CD14-positive monocyte (primary cell): ENCODE data around the gene F10. TPM values are rescaled to one million over a fixed set of nuclear protein-coding genes. Genes with fewer than 3 reads are reported as not detected.

ENCODE experiments used
- DNase-seq, 3 donors: peaks; one replicate each; pipeline ENCODE4 v3.0.0-alpha.2; 2011 to 2022
- H2AFZ ChIP-seq: 2 replicates; pipeline ENCODE4 v1.6.0; 2012; ENCODE audit warnings: mild to moderate bottlenecking, low read depth, low read length, inconsistent platforms; ENCODE audit not compliant: insufficient read depth, poor library complexity, severe bottlenecking
- H3K27ac ChIP-seq, 2 donors: 1 replicate in 1 of 2; 2 replicates in 1 of 2; pipeline ENCODE4 v1.5.1; 2012 to 2013; ENCODE audit warnings: low read length in 2 of 2, control low read depth in 1 of 2, inconsistent platforms in 1 of 2, low read depth in 1 of 2, mild to moderate bottlenecking in 1 of 2
- H3K27me3 ChIP-seq, 2 donors: one replicate each; pipeline versions ENCODE4 v1.6.0 to v1.6.1; 2011 to 2013; ENCODE audit warnings: low read length in 2 of 2; ENCODE audit not compliant: control insufficient read depth in 2 of 2, insufficient read depth in 2 of 2
- H3K36me3 ChIP-seq, 2 donors: replicated peaks in 1 of 2; 1 replicate in 1 of 2; 2 replicates in 1 of 2; pipeline versions ENCODE4 v1.5.1 to v1.6.1; 2012 to 2013; ENCODE audit warnings: low read length in 2 of 2, control low read depth in 1 of 2, inconsistent platforms in 1 of 2, mild to moderate bottlenecking in 1 of 2; ENCODE audit not compliant: insufficient read depth in 2 of 2, control insufficient read depth in 1 of 2
- H3K4me1 ChIP-seq, 2 donors: 1 replicate in 1 of 2; 2 replicates in 1 of 2; pipeline versions ENCODE4 v1.5.1 to v1.6.1; 2012 to 2013; ENCODE audit warnings: low read length in 2 of 2, control low read depth in 1 of 2, inconsistent platforms in 1 of 2, mild to moderate bottlenecking in 1 of 2, moderate library complexity in 1 of 2; ENCODE audit not compliant: insufficient read depth in 2 of 2, control insufficient read depth in 1 of 2
- H3K4me2 ChIP-seq: replicated peaks from 2 replicates; pipeline ENCODE3; 2012; ENCODE audit warnings: low read length, moderate library complexity, mild to moderate bottlenecking; ENCODE audit not compliant: poor library complexity, severe bottlenecking; ENCODE audit errors: extremely low read depth
- H3K4me3 ChIP-seq, 3 experiments: fragments of 200-600 bp in 1 of 3; sonication (generic) in 1 of 3; replicated peaks in 1 of 3; 1 replicate in 2 of 3; 2 replicates in 1 of 3; pipeline ENCODE4 v1.5.1; 2011 to 2013; ENCODE audit warnings: low read length in 3 of 3, mild to moderate bottlenecking in 3 of 3, control low read depth in 2 of 3, low read depth in 2 of 3, inconsistent platforms in 1 of 3, moderate library complexity in 1 of 3
- H3K79me2 ChIP-seq: 2 replicates; pipeline ENCODE4 v1.6.0; 2012; ENCODE audit warnings: mild to moderate bottlenecking, control low read depth, inconsistent platforms, low read length, moderate library complexity; ENCODE audit not compliant: insufficient read depth
- H3K9ac ChIP-seq: 2 replicates; pipeline ENCODE4 v1.6.0; 2017; ENCODE audit warnings: low read length, mild to moderate bottlenecking; ENCODE audit not compliant: insufficient read depth, poor library complexity, severe bottlenecking
- H3K9me3 ChIP-seq, 2 donors: replicated peaks in 1 of 2; 1 replicate in 1 of 2; 2 replicates in 1 of 2; pipeline versions ENCODE4 v1.5.1 to v1.6.1; 2012 to 2013; ENCODE audit warnings: low read length in 2 of 2, control low read depth in 1 of 2; ENCODE audit not compliant: control insufficient read depth in 1 of 2, insufficient read depth in 1 of 2
- H4K20me1 ChIP-seq: 2 replicates; pipeline ENCODE4 v1.6.0; 2012; ENCODE audit warnings: mild to moderate bottlenecking, low read length, control low read depth, moderate library complexity; ENCODE audit not compliant: insufficient read depth
- H3K27ac Mint-ChIP-seq, 7 donors: one replicate each; pipeline ENCODE4 v1.8.0; 2020; ENCODE audit warnings: mild to moderate bottlenecking in 7 of 7, mixed read lengths in 7 of 7, moderate library complexity in 6 of 7, inconsistent platforms in 2 of 7
- H3K27me3 Mint-ChIP-seq, 3 donors: one replicate each; pipeline ENCODE4 v1.8.0; 2021 to 2022; ENCODE audit warnings: low read depth in 3 of 3, mild to moderate bottlenecking in 3 of 3, mixed read lengths in 3 of 3, moderate library complexity in 3 of 3, inconsistent platforms in 1 of 3
- H3K36me3 Mint-ChIP-seq, 2 donors: one replicate each; pipeline ENCODE4 v1.8.0; 2020; ENCODE audit warnings: mixed read lengths in 2 of 2, inconsistent platforms in 1 of 2, mild to moderate bottlenecking in 1 of 2
- H3K4me1 Mint-ChIP-seq: one replicate; pipeline ENCODE4 v1.8.0; 2020; ENCODE audit warnings: mild to moderate bottlenecking, mixed read lengths
- H3K4me3 Mint-ChIP-seq, 2 donors: one replicate each; pipeline ENCODE4 v1.8.0; 2020; ENCODE audit warnings: mild to moderate bottlenecking in 2 of 2, mixed read lengths in 2 of 2, moderate library complexity in 1 of 2
- H3K9me3 Mint-ChIP-seq, 7 donors: one replicate each; pipeline ENCODE4 v1.8.0; 2020 to 2022; ENCODE audit warnings: mixed read lengths in 7 of 7, mild to moderate bottlenecking in 6 of 7, moderate library complexity in 6 of 7, inconsistent platforms in 2 of 7
- WGBS: methylation state at CpG from one replicate; pipeline ENCODE4 v1.1.5; 2013; ENCODE audit warnings: missing lambda C conversion rate; ENCODE audit not compliant: insufficient coverage; 5-methylcytosine and 5-hydroxymethylcytosine counted together
- intact Hi-C, 2 donors: fragments of 100-400 bp; cut with micrococcal nuclease; formaldehyde crosslinking; loops; one replicate each; pipeline versions ENCODE4 v1.15.0 to v1.15.1; 2023
- polyA plus RNA-seq, 3 donors: library from polyadenylated mRNA; depleted of rRNA in 1 of 3; unstranded in 2 of 3; stranded (reverse) in 1 of 3; fragments of 300-500 nt in 2 of 3; fragments of >200 nt in 1 of 3; fragmentation: Illumina TruSeq in 2 of 3; gene quantifications; 1 replicate in 2 of 3; 2 replicates in 1 of 3; pipeline ENCODE4 v1.2.3, GENCODE V29; 2012 to 2021
- TF ChIP-seq, protein P1 (sequence below): fragments of 200-600 bp; IDR thresholded peaks from one replicate; pipeline ENCODE4 v1.8.0; 2022; ENCODE audit warnings: antibody characterized with exemption, mild to moderate bottlenecking

Gene F10
- polyA plus RNA-seq, 3 donors, result not detected

DNA sequence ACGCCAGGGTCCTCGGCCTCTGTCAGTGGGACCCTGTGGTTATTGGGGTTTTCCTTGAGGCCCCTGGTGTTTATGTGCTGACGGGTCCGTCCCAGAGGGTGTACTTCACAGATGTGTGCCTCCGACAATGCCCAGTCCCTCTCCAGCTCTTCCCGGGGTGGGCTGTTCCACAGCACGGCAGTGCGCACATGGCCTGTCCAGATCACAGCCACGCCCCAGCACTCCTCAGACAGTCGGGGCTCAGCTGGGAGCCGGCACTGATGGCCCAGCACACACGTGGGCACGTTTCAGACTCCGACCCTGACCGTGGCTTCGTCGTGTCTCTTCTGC lies 33.9 kb upstream of the F10 start:
- Histone ChIP-seq H3K4me3 (no peak overlapping the region), H3K4me2 (no peak overlapping the region), H3K27ac (no peak overlapping the region), H2AFZ (no peak overlapping the region), H3K27me3 (no peaks in the 10 kb centered on the region), H3K36me3 (no peaks in the 10 kb centered on the region), H3K79me2 (no peaks in the 10 kb centered on the region), H3K9me3 (no peaks in the 10 kb centered on the region), H3K4me1 (no peaks in the 10 kb centered on the region), H3K9ac (no peak overlapping the region), H4K20me1 (no peaks in the 10 kb centered on the region)
- WGBS, result 94% methylated on average over 14 of the region's 17 CpGs
- Mint-ChIP-seq H3K27ac (no peak overlapping the region), H3K4me3 (no peak overlapping the region), H3K36me3 (no peaks in the 10 kb centered on the region), H3K27me3 (peaks cover 0 to 2% (median 1%) of the 10 kb centered on the region in 3 donors), H3K9me3 (peaks cover 0 to 7% (median 0%) of the 10 kb centered on the region in 7 donors), H3K4me1 (no peaks in the 10 kb centered on the region)
- no peak for DNase-seq
- intact Hi-C loops, result no loop called here
- TF ChIP-seq, protein P1, sequence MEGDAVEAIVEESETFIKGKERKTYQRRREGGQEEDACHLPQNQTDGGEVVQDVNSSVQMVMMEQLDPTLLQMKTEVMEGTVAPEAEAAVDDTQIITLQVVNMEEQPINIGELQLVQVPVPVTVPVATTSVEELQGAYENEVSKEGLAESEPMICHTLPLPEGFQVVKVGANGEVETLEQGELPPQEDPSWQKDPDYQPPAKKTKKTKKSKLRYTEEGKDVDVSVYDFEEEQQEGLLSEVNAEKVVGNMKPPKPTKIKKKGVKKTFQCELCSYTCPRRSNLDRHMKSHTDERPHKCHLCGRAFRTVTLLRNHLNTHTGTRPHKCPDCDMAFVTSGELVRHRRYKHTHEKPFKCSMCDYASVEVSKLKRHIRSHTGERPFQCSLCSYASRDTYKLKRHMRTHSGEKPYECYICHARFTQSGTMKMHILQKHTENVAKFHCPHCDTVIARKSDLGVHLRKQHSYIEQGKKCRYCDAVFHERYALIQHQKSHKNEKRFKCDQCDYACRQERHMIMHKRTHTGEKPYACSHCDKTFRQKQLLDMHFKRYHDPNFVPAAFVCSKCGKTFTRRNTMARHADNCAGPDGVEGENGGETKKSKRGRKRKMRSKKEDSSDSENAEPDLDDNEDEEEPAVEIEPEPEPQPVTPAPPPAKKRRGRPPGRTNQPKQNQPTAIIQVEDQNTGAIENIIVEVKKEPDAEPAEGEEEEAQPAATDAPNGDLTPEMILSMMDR, result no peak

DNA sequence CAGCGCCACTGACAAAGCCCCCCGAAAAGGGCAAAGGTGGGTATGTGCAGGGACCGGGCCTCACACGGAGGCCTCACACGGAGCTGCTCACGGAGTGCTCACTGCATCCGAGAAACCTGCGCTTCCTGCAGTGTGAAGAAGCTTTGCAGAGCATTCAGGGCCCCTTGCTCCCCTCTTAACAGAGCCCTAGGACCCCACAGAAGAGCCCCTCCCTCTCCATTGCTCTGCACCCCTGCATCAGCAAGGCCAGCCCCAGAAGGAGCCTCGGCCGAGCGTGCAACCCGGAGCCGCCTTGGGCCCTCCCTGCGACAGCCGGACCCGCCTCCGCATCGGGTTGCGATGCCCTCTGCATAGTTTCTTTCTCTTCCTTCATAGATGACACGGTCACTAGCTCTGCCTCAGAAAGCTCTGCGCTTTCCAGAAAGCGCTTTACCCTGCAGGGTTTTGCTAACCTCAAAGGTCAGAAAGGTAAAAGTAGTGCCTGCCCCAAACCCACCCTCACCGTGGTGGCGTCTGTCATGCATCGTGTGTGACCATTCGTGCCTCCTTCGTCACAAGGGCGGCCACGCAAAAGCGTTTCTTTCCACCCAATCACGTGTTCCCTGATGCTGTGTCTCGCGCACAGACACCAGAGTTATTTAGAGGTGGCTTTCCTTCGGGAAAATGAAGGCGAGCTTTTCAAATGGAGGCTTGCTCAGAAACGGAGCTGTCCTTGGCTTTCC lies 32.7 kb upstream of the F10 start:
- Histone ChIP-seq H3K36me3 (no peaks in the 10 kb centered on the region), H3K4me2 (no peak overlapping the region), H3K27me3 (no peaks in the 10 kb centered on the region), H3K79me2 (no peaks in the 10 kb centered on the region), H3K27ac (no peak overlapping the region), H3K9ac (no peak overlapping the region), H3K4me3 (no peak overlapping the region), H4K20me1 (no peaks in the 10 kb centered on the region), H3K4me1 (no peaks in the 10 kb centered on the region), H2AFZ (no peak overlapping the region), H3K9me3 (no peaks in the 10 kb centered on the region)
- Mint-ChIP-seq H3K36me3 (no peaks in the 10 kb centered on the region), H3K4me3 (no peak overlapping the region), H3K27me3 (peaks cover 0 to 4% (median 0%) of the 10 kb centered on the region in 3 donors), H3K9me3 (peaks cover 0 to 2% (median 0%) of the 10 kb centered on the region in 7 donors), H3K27ac (no peak overlapping the region), H3K4me1 (no peaks in the 10 kb centered on the region)
- DNase-seq, result no peak
- TF ChIP-seq, protein P1, result no peak
- intact Hi-C loops, result no loop called here
- WGBS, result 94% methylated on average over 21 of the region's 36 CpGs
